ENCODE results near the gene KREMEN1.

DNA sequence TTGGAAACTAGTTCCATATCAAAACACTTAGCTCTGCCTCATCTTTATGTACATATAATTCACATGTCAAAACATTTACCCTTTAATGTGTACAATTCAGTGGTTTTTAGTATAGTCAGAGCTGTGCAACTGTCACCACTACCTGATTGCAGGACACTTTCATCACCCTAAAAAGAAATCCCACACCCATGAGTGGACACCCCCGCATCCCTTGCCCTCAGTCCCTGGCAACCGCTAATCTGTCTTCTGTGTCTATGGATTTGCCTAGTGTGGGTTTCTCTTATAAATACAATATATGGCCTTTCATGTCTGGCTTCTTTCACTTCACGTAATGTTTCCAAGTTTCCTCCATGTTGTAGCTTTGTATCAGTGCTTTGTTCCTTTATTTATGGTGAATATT is 124.3 kb downstream of the KREMEN1 start:
- TF ChIP-seq, protein P1, sequence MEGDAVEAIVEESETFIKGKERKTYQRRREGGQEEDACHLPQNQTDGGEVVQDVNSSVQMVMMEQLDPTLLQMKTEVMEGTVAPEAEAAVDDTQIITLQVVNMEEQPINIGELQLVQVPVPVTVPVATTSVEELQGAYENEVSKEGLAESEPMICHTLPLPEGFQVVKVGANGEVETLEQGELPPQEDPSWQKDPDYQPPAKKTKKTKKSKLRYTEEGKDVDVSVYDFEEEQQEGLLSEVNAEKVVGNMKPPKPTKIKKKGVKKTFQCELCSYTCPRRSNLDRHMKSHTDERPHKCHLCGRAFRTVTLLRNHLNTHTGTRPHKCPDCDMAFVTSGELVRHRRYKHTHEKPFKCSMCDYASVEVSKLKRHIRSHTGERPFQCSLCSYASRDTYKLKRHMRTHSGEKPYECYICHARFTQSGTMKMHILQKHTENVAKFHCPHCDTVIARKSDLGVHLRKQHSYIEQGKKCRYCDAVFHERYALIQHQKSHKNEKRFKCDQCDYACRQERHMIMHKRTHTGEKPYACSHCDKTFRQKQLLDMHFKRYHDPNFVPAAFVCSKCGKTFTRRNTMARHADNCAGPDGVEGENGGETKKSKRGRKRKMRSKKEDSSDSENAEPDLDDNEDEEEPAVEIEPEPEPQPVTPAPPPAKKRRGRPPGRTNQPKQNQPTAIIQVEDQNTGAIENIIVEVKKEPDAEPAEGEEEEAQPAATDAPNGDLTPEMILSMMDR (IDR thresholded peaks at IDR 0.05) = no peak
- no peak for TF ChIP-seq POLR2A (IDR thresholded peaks at IDR 0.05)
